ENCODE results near the gene MTMR2. TPM values are rescaled to one million over a fixed set of nuclear protein-coding genes. Genes with fewer than 3 reads are reported as not detected.

Gene MTMR2
- total RNA-seq, 1 experiment from 2014 or later, result 59.0 TPM

- H2BK20ac ChIP-seq (ENCODE audit: low read depth, low read length, poor library complexity, severe bottlenecking), result no peak overlapping the region
- no peak overlapping the region for H3K9ac ChIP-seq (ENCODE audit: extremely low read depth, insufficient read length, low read length)
- H3T11ph ChIP-seq (ENCODE audit: low read length), result no peak overlapping the region
- no peaks in the 10 kb centered on the region for H4K20me1 ChIP-seq (ENCODE audit: control insufficient read depth, insufficient read depth, insufficient read length)
- H3K4ac ChIP-seq (ENCODE audit: low read depth, low read length), result no peak overlapping the region
- H3K14ac ChIP-seq (ENCODE audit: insufficient read depth, low read length), result no peak overlapping the region
- no peaks in the 10 kb centered on the region for H3K4me1 ChIP-seq (ENCODE audit: insufficient read depth, low read length)
- H3K27ac ChIP-seq (ENCODE audit: insufficient read length, low read depth, low read length), result no peak overlapping the region
- H3K79me1 ChIP-seq (ENCODE audit: insufficient read depth, low read depth, low read length, poor library complexity, severe bottlenecking), result no peaks in the 10 kb centered on the region
- no peak overlapping the region for H2AK5ac ChIP-seq (ENCODE audit: insufficient read length, low read length)
- DNase-seq, result no peak
- no peak for TF ChIP-seq CTCF (conservative IDR thresholded peaks at IDR 0.05)
- H4K8ac ChIP-seq (replicated peaks; ENCODE audit: insufficient read length, low read depth, low read length), result no peak overlapping the region
- no peaks in the 10 kb centered on the region for H3K23me2 ChIP-seq (ENCODE audit: insufficient read length, low read depth, low read length, poor library complexity, severe bottlenecking)
- H2AFZ ChIP-seq (ENCODE audit: low read length), result no peak overlapping the region
- Mint-ChIP-seq H3K4me3 (no peak overlapping the region), H3K27ac (no peak overlapping the region), H3K36me3 (ENCODE audit: insufficient read depth in 1 of 3, low read depth in 3 of 3) (peaks cover 13 to 51% (median 48%) of the 10 kb centered on the region in 3 experiments; a peak in 6 of 7 replicates), H3K9me3 (no peaks in the 10 kb centered on the region), H3K4me1 (peaks cover 3% of the 10 kb centered on the region in 2 experiments; a peak in 2 of 4 replicates), H3K27me3 (ENCODE audit: low read depth) (no peaks in the 10 kb centered on the region)
- no peaks in the 10 kb centered on the region for H3K27me3 ChIP-seq (ENCODE audit: insufficient read depth, low read length)
- H2BK15ac ChIP-seq (ENCODE audit: low read depth, low read length), result no peak overlapping the region
- H3K23ac ChIP-seq (ENCODE audit: insufficient read length, low read depth, low read length), result no peak overlapping the region
- no CpG with 5 or more reads among the region's 3 CpGs for WGBS (ENCODE audit: extremely low coverage, insufficient read length, low lambda C conversion rate)
- H3K18ac ChIP-seq (ENCODE audit: insufficient read length, low read depth, low read length), result no peak overlapping the region
- no peak overlapping the region for H4K5ac ChIP-seq (ENCODE audit: insufficient read length, low read depth, low read length)
- H4K91ac ChIP-seq (ENCODE audit: insufficient read length, low read depth, low read length), result no peak overlapping the region
- H2BK12ac ChIP-seq (ENCODE audit: insufficient read length, low read depth, low read length), result no peak overlapping the region
- no peak overlapping the region for H2BK120ac ChIP-seq (ENCODE audit: low read depth, low read length, poor library complexity, severe bottlenecking)
- H3K79me2 ChIP-seq (ENCODE audit: insufficient read depth, low read length), result no peaks in the 10 kb centered on the region
- no peak overlapping the region for H2BK5ac ChIP-seq (ENCODE audit: insufficient read length, low read length)
- no peaks in the 10 kb centered on the region for H3K9me3 ChIP-seq (ENCODE audit: control insufficient read depth, low read depth, low read length)
- no peak overlapping the region for H3K56ac ChIP-seq (ENCODE audit: insufficient read length, low read depth, low read length)
- H3K4me2 ChIP-seq (ENCODE audit: insufficient read depth, insufficient read length, low read length), result no peak overlapping the region
Observed at GRCh38 chr11:95835351-95835750, 88.6 kb downstream of the MTMR2 start.

All from H9 (cell line).